HG02973 (cell line): ENCODE data around the gene CYFIP1.

ENCODE experiments used
- ATAC-seq: cut with Tn5 transposase; IDR thresholded peaks from one replicate; pipeline ENCODE4 v1.9.1; 2021; ENCODE audit warnings: moderate library complexity; ENCODE audit not compliant: unreplicated experiment

CYFIP1 gene

DNA sequence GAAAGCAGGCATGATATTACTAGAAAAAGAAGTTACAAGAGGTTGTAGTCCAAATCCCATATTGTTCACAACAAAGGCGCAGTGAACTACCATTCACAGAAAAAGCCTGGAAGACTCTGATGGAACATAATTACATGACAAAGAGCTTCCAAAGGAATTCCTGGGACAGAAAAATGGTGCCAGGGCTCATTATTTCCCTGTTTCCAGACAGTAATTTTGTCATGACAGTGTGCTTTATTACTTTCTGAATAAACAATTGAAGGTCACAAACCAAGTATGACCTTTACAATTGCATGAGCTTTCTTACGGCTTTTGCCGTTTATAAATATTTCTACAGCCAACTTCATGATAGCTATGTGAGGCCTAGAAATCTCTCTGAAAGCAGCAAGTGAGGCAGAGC is 61.0 kb downstream of the CYFIP1 start:
- no peak for ATAC-seq

DNA sequence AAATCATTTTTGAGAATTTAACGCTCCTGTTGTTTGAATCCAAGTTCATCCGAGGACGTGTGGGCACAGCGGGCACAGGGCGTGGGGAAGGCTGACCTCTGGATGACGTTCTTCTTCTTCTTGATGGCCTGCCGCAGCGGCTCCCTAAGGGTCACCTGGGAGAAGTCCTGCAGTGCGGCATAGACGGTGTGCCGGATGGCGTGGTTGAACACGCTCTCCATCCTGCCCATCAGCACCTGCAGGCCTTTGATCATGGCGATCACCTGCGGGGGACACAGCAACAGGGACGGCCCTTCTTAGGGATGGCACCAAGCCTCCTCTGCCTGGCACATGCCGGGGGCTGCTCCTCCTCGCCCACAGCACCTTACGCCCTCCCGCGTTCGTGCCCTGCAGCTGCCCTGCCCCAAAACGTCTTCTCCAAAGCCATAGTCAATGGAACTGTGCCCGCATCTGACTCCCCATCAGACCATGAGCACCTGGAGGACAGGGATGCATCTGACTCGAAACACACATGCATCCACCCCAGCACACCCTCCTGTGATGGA is 61.5 kb downstream of the CYFIP1 start:
- no peak for ATAC-seq

DNA sequence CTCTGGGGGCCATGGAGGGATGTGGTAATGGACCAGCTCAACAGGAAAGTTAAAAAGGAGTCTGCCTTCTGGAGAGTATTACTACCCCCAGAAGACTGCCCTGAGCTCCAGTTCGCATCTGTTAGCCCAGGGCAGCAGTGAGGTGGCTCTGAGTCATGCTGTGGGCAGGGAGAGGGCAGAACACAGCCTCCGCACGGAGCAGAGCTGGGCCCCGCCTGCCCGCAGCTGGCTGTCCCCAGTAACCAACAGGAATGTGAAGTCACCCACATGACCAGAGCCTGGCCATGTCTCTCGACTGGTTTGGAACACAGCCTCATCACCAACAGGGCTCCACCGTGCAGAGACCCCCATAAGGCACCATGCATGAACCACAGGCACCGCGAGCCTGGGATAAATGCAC is 62.1 kb downstream of the CYFIP1 start:
- no peak for ATAC-seq

DNA sequence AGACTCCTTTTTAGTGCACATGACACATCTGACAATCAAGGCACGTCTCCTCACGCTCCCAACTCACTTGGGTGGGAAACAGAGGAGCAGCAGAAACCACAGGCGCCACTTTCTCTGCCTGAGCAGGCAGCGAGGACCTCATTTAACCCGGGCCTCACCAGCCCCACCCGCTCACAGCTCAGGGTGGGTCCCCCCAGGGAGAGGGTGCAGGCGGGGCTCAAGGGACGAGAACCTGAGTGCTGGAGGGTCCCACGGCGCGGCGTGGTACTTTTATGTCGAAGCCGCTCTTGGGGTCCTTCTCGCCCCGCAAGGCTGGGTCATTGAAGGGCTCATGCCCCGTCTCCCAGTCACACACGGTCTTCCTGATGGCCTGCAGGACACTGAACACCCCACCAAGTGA is 62.6 kb downstream of the CYFIP1 start:
- no peak for ATAC-seq

DNA sequence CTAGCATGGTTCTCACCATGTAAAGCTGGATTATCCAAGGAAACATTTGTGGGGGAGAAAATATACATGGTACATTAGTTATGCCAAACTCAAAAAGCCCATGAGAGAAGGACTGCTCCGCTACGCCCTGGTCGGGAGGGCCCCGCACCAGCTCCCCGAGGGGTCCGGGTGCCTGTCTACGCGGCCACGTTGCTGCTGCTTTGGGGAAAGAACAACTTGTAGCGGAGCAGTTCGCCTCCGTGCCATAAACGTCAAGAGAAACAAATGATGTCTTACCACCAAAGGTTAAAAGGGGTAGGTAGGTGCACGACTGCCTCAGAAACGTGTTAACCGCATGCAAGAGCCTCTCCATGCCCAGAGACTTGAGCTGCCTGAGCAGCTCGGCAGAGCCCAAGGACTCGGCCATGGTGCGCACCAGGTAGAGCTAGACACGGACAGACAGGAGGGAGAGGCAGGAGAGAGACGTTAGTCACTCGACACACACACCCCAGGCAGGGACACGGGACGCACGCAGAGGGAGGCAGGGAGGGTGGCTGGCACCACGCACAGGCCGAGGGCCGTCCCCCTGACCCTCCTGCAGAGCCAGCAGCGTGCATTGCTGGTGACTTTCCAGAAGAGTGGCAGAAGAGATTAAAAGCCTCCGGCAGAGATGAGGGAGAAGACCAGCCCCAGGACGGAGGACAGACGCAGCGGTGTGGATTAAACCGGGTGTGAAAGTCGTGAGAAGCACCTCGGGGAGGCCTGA is 63.4 kb downstream of the CYFIP1 start:
- no peak for ATAC-seq

DNA sequence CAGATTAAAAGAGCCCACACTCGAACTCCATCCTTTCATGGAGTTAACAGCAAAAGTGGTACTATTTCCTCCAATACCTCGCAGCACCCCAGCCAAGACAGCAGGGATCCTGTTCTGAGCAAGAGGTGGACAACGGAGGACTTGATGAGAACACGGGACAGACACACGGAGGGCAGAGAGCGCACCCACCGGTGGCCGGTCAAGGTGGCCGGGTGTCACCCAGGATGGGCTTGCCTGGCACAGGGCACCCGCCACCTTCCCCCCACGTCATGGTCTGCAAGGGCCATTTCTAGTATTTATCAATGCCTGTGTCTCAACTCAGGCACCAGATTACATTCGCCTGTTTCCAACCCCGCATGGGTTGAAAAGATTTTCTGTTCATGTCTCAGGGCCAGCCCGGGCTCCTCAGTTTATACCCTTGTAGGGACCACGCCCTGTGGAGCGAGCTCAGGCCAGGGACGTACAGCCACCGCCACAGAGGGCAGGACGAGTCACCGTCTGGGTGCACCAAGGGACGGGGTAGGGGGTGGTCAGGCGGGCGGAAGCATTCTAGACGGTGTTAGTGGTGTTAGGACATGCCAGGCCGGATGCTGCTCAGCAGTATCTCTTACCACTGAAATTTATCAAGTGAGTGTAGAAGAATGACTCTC is 64.2 kb downstream of the CYFIP1 start:
- ATAC-seq = no peak

DNA sequence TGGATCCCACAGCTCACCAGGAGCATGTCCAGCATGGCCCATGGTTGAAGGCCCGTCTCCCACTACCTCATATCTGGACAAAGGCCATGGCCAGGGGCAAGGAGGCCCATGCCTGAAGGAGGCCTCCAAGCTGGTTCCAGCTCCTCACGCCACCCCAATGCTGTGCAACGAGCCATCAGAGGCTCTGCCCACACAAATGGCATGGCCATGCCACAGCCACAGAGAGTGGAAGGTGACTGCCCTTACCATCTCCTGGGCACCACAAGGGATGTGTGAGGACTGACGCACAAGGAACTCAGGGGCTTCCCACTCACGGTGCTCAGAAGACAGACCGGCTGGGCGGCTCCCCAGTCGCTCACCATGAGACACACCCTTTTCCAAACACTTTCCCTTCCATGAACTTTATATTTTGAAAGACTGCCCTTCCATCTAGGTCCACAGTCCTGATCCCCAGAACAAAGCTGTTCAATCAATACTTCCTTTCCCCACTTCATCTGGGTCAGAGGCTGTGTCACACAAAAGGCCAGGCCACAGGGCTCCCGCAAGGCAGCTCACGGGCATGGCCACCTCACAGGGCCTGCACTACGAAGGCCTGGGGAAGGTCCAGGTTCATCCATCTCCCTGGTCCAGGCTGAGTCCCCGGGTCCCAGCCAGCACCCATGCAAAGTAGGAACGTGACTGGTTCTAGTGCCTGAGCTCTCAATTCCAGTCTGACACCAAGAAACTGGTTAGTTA is 66.4 kb downstream of the CYFIP1 start:
- ATAC-seq = no peak

DNA sequence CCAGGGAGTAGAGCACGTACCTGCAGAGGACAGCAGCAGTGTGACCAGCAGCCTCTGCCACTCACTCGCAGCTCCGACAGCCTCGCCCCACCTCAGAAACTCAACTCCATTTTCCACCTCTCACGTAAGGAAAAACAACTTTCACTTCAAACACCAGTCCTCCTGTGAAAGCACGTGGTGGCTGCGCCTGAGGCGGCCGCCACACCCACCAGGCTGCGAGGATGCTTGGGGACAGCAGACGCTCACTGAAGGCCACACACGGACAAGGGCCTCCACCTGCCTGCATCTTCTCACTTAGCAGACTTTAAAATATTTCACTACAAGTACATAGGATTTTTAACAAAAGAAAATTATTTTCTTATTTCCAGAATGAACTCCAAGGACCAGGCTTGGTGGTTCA is 67.9 kb downstream of the CYFIP1 start:
- no peak for ATAC-seq

DNA sequence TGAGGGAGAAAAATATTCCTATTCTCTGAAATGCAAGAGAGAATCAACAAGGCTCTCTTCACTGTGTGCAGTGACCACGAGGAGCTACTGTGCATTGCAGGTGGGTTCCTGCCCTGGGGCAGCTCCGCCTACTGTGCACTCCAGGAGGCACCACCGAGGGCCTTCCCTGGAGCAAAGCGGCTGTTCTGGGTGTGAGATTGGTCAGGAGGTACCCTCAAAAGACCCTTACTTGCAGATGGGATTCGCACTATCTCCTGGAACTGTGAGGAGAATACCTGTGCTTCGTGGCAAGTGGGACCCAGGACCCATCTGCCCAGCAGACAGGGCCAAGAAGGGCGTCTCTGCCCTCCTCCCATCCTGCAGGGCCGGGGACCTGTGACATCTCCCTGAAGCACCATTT is 68.9 kb downstream of the CYFIP1 start:
- no peak for ATAC-seq

DNA sequence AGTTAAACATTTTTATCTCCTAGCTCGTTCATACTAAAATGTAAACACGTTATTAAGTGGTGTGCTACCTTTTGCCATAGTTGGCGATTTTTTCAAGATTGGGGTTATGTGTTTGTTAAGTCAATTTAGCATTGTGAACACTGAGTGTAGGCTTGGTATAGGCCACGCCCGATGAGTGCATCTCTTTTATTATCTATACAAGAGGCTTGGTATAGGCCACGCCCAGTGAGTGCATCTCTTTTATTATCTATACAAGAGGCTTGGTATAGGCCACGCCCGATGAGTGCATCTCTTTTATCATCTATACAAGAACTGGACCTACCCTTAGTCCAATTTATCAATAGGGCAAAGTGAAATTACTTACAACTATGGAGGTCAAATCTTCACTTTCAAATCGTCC is 71.3 kb downstream of the CYFIP1 start:
- no peak for ATAC-seq

DNA sequence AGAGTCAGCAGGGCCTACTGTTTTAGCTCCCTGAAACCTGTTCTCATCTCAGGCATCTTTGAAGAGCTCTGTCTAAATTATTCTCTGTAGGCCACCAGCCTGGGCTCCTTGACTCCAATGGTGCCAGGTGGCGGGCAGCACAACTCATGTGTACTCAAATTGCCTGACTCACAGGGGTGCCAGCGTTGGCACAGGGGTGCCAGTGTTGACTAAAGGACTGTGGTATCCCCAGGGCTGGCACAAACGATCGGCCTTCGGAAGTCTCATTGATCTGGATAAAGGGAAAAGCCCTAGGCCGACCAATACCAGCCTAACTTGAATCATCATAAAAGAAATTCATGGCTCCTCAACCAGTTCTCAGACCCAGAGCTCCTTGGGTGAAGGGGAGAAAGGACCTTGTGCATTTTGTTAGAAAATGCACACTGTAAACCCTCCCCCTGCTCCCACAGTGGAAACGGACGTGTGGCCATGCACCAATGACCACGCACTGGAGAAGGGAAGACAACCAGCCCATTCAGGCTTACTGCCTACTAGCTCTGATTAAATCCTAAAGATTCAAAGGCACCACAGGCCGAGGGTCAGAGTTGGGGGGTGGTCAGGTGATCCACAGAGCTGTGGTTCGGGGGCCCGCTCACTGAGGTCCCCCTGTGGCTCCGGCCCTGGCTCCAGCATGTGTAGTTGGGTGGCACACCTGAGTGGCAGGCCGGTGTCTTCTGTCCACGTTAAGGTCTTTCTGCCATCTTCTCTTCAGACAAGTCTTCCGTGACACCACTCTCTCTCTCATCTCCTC is 72.8 kb downstream of the CYFIP1 start:
- ATAC-seq = no peak

DNA sequence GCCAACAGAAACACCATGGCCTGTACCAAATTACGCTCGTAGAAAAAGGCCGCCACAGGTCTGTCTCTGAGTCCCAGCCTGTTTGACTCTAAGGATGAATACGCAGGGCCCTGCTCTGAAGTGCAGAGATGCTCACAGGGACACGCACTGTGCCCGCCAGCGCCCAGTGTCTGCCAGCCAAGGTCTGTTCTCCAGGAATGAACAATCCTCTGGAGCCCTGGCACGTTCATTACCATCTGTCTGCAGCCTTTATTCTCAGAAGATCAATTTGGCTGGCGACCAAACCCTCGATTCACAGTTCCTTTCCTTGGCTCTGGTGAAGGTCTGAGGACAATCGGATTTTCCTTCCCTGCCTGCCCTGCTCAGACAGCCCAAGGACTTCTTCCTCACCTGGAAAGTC is 75.4 kb downstream of the CYFIP1 start:
- no peak for ATAC-seq

DNA sequence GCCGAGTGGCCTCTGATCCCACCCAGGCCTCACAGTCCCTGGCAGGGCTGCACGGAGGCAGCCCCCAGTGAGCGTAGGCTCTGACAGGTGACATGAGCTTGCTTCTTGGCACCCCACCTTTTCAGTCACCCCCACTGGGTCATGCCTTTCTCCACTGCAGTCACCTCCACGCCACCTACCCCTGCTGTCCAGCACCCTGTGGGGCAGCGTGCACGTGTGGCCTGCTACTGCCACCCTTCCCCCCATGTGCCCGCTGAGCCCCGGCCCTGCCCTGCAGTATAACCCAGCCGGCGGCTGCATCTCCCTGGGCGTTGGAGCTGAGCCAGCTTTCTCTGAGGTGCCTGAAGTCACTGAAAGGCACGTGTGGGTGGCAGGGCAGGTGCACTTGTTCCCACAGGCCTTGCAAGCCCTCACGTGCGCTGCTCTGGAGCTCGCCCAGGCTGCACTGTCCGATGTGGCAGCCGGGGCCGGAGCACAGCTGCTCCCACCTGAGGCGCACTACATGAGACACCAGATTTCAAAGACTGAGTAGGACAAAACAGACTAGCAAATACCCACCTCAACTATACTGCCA is 76.1 kb downstream of the CYFIP1 start:
- no peak for ATAC-seq

DNA sequence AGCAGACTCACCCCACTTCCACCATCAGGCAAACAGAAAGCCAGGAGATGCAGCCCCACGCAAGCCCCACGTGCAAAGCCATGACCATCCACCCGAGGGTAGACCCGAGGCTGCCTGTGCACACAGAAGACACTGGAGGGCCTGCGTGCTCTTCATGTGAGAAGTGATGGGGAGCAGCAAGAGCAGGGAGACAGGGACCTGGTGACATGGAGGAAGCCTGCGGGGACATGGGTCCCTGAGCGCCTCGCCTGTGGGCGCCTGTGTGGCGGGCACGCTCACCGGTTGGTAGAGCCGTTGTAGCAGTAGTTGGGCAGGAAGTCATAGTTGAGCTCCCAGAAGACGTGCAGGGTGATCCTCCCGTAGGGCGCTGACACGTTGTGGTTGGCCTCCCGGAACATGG is 76.7 kb downstream of the CYFIP1 start:
- ATAC-seq = no peak

DNA sequence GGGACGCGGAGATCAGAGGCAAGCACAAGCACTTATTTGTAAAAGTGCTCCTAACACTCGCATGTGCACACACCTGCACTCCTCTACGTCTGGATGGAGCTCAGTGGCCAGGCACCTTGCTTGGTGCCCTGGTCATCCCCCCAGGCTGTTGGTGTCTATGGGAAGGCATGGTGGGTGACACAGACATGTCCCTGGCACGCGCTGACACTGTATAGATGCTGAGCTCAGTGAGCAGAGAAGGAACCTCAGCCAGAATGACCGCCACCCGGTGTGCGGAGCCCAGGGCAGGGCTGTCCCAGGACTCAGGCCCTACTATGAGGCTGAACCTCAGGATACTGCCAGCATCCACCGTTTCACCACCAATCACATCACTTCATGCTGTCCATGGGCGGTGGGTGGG is 77.2 kb downstream of the CYFIP1 start:
- ATAC-seq = no peak

DNA sequence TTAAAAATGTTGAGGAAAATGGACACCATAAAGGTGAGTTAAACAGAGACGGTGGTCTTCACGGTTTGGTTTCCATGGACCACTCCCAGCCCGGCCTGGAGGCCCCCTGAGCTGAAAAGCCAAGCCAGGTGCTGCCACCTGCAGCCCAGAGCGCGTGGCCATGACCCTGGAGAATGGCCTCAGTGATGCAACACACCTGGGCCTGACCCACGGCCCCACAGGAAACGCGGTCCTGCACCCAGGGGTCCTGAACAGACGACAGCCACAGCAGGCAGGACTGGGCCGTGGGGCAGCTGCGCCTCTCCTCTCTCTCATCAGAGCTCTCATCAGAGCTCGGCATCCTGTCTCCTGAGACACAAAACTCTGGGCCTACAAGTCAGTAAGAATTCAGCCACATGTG is 77.6 kb downstream of the CYFIP1 start:
- ATAC-seq = no peak

DNA sequence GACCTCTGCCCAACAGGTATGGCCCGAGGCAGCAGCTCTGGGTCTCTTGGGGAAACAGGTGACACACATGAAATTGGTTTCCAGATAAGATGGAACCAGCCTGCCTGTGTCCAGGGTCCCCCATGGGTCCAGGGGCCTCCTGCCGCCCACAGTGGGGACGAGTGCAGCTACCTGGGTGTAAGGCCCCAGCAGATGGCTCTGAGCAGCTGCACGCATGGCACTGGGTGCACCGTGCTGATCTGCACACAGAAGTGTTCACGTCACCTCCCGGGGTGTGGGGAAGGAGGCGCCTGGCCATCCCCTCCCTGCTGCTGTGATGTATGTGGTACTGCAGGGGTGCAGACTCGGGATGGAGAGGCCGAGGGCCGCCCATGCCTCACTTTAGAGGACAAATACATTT is 78.1 kb downstream of the CYFIP1 start:
- no peak for ATAC-seq

DNA sequence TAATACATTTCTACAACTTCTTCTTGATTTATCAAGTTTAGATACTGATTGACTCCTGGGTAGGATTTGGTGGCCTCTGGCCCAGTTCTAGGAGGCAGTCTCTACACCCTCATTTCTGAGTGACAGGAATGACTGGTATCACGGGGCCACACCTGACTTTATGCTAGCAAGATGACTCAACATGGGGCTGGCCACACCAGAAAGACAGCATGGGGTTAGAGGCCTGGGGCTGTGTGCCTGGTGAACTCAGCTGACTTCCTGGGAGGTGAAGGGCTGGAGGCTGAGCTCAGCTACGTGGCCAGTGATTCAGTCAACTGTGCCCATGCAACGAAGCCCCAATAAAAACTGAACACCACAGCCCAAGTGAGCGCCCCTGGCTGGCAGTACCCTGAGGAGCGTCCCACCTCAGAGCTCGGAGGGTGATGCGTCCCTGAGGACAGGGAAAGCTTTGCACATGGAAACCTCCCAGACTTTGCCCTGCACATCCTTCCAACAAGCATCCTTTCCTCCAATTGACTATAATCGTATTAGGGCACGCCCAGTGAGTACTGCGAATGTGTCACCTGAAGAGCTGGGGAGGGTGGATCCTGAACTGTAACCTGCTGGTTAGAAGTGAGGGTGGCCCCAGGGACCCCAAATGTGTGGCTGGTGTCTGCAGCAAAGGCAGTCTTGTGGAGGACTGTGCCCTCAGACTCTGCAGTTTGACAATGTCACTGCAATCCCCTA is 84.5 kb downstream of the CYFIP1 start:
- peak; percentile 86 for ATAC-seq

DNA sequence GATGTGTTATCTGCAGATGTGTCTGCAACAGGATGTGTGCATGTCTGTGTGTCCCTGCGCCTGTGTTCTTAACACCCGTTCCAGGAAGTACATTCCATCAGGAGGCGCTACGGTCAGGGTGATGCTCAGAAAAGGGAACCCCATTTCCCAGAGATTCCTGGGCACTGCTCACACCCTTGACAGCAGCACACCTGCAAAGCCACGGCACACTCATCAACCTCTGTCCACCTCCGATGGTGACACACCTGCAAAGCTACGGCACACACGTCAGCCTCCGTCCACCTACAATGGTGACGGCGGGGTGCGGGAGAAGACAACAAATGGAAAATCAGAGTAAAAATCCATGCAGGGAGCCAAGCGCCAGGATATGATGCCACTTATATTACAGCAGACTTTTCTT is 86.3 kb downstream of the CYFIP1 start:
- ATAC-seq = no peak

DNA sequence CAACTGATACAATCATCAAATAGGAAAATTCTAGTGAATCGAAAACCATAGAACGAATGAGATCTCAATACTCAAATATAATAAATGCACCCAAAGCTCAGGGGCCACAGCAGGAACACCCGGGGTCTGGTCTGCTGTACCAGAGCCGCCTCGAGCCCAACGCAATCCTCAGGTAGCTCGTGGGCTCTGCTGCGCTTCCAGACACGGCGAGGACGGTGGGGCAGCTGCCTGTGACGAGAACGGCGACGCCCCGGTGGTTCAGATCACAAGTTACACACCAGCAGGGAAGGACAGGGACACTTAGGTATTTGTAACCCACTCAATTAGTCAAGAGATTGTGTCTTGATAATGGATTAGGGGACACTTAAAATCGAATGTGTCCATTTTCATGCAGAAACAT is 87.1 kb downstream of the CYFIP1 start:
- ATAC-seq = no peak
